Stimulated activated CD4-positive, alpha-beta T cell treated with anti-CD3 and anti-CD28 coated beads, Interleukin-1b, Interleukin-23, amount 100 ng/mL, for 24 hours (primary cell): ENCODE measurements around the gene ITM2C.

ENCODE experiments used
- DNase-seq, 4 experiments: peaks; one replicate each; pipeline ENCODE4 v3.0.0-alpha.2; 2020; ENCODE audit warnings: low read depth in 4 of 4, low spot score in 1 of 4

ITM2C gene

GRCh38 chr2:230906471-230907230 lies 41.9 kb downstream of the ITM2C start:
- no peak for DNase-seq

- DNase-seq: no peak
These were observed 42.8 kb downstream of the ITM2C start for GRCh38 chr2:230907361-230908091.

- DNase-seq: no peak
These were observed 43.4 kb downstream of the ITM2C start for GRCh38 chr2:230908092-230908594.

- DNase-seq: peak in 3 of 4 experiments; percentile 24 to 65 (median 42)
These were observed 44.0 kb downstream of the ITM2C start for GRCh38 chr2:230908595-230909191.

GRCh38 chr2:230909841-230910545 lies 45.3 kb downstream of the ITM2C start:
- no peak for DNase-seq

GRCh38 chr2:230910546-230911177 lies 45.9 kb downstream of the ITM2C start:
- DNase-seq: no peak

GRCh38 chr2:230912046-230912445 lies 47.3 kb downstream of the ITM2C start:
- DNase-seq: no peak

GRCh38 chr2:230912724-230913123 lies 48.0 kb downstream of the ITM2C start:
- no peak for DNase-seq

- DNase-seq: no peak
These were observed 48.8 kb downstream of the ITM2C start for GRCh38 chr2:230913406-230914143.

GRCh38 chr2:230914886-230915285 lies 50.1 kb downstream of the ITM2C start:
- no peak for DNase-seq

GRCh38 chr2:230915319-230915718 lies 50.6 kb downstream of the ITM2C start:
- no peak for DNase-seq

GRCh38 chr2:230916218-230916617 lies 51.5 kb downstream of the ITM2C start:
- no peak for DNase-seq

GRCh38 chr2:230919240-230919639 lies 54.5 kb downstream of the ITM2C start:
- no peak for DNase-seq

- no peak for DNase-seq
These were observed 54.9 kb downstream of the ITM2C start for GRCh38 chr2:230919681-230920080.

- DNase-seq: no peak
These were observed 55.4 kb downstream of the ITM2C start for GRCh38 chr2:230920167-230920566.

- no peak for DNase-seq
These were observed 57.3 kb downstream of the ITM2C start for GRCh38 chr2:230921806-230922595.

GRCh38 chr2:230922951-230923717 lies 58.4 kb downstream of the ITM2C start:
- DNase-seq: no peak

GRCh38 chr2:230924092-230924469 lies 59.3 kb downstream of the ITM2C start:
- no peak for DNase-seq
